GM18505 (cell line): ENCODE results near the gene MTCH2.

Experiments used
- ATAC-seq: cut with Tn5 transposase; IDR thresholded peaks from one replicate; pipeline ENCODE4 v1.9.1; 2021; ENCODE audit not compliant: unreplicated experiment
- POLR2A ChIP-seq: IDR thresholded peaks from 4 replicates; pipeline ENCODE4 v1.6.1; 2011; ENCODE audit warnings: borderline replicate concordance; ENCODE audit not compliant: insufficient read depth, insufficient read length; ENCODE audit errors: extremely low read depth

Gene MTCH2

GRCh38 chr11:47616726-47617416, 25.5 kb downstream of the MTCH2 start:
- no peak for ATAC-seq

GRCh38 chr11:47615249-47615648, 27.1 kb downstream of the MTCH2 start:
- TF ChIP-seq POLR2A = no peak
- no peak for ATAC-seq

More at GRCh38 chr11:47616726-47617416, 25.5 kb downstream of the MTCH2 start:
- TF ChIP-seq POLR2A = no peak

GRCh38 chr11:47611348-47611794, 31.0 kb downstream of the MTCH2 start:
- peak; percentile 82 for ATAC-seq
- TF ChIP-seq POLR2A = no peak

GRCh38 chr11:47609675-47610074, 32.7 kb downstream of the MTCH2 start:
- no peak for ATAC-seq
- TF ChIP-seq POLR2A = no peak

GRCh38 chr11:47607380-47607779, 35.0 kb downstream of the MTCH2 start:
- TF ChIP-seq POLR2A = no peak
- no peak for ATAC-seq

- no peak for ATAC-seq
- TF ChIP-seq POLR2A = no peak
Observed at GRCh38 chr11:47606731-47607130, 35.6 kb downstream of the MTCH2 start.

GRCh38 chr11:47605921-47606320, 36.4 kb downstream of the MTCH2 start:
- TF ChIP-seq POLR2A = no peak
- ATAC-seq = no peak

- TF ChIP-seq POLR2A = no peak
Observed at GRCh38 chr11:47603295-47603694, 39.1 kb downstream of the MTCH2 start.

GRCh38 chr11:47599902-47600301, 42.5 kb downstream of the MTCH2 start:
- no peak for ATAC-seq
- TF ChIP-seq POLR2A = no peak

More at GRCh38 chr11:47603295-47603694, 39.1 kb downstream of the MTCH2 start:
- ATAC-seq = no peak

GRCh38 chr11:47595967-47596366, 46.4 kb downstream of the MTCH2 start:
- no peak for TF ChIP-seq POLR2A
- ATAC-seq = no peak

GRCh38 chr11:47595029-47595428, 47.3 kb downstream of the MTCH2 start:
- TF ChIP-seq POLR2A = no peak
- no peak for ATAC-seq

GRCh38 chr11:47593934-47594855, 48.2 kb downstream of the MTCH2 start, which contains the start of gene C1QTNF4:
Gene C1QTNF4, minus strand, starts transcription at chr11:47594411. Its CDS starts 3,601 bp downstream, at chr11:47590810.
- ATAC-seq = no peak
- TF ChIP-seq POLR2A = no peak

GRCh38 chr11:47593492-47593933, 48.8 kb downstream of the MTCH2 start:
- TF ChIP-seq POLR2A = no peak
- no peak for ATAC-seq
